ENCODE results near the gene SMURF1.

GRCh38 chr7:99115379-99115778 lies 28.5 kb downstream of the SMURF1 start:
- TF ChIP-seq PPARA (CRISPR knock-in tag; IDR thresholded peaks at IDR 0.05; ENCODE audit: borderline replicate concordance) (no peak), CREB5 (CRISPR knock-in tag; IDR thresholded peaks at IDR 0.05; ENCODE audit: low read depth) (no peak), SNAI2 (CRISPR knock-in tag; IDR thresholded peaks at IDR 0.05) (no peak), ARNTL (CRISPR knock-in tag; IDR thresholded peaks at IDR 0.05; ENCODE audit: borderline replicate concordance, low read depth) (no peak), CSDC2 (CRISPR knock-in tag; IDR thresholded peaks at IDR 0.05) (no peak), ZC3H10 (CRISPR knock-in tag; IDR thresholded peaks at IDR 0.05) (no peak), PATZ1 (CRISPR knock-in tag; IDR thresholded peaks at IDR 0.05; ENCODE audit: borderline replicate concordance) (no peak), POU6F1 (CRISPR knock-in tag; IDR thresholded peaks at IDR 0.05; ENCODE audit: borderline replicate concordance, low read depth) (no peak), ZFP3 (CRISPR knock-in tag; IDR thresholded peaks at IDR 0.05) (no peak), RARB (CRISPR knock-in tag; IDR thresholded peaks at IDR 0.05) (no peak), ZFP30 (CRISPR knock-in tag; IDR thresholded peaks at IDR 0.05) (no peak), OSR1 (CRISPR knock-in tag; IDR thresholded peaks at IDR 0.05) (no peak)
